Right lobe of liver (tissue), 6 donors: ENCODE measurements around the gene DEFB131B. TPM values are rescaled to one million over a fixed set of nuclear protein-coding genes. Genes with fewer than 3 reads are reported as not detected.
"Not testable (repeated sequence)": the region's sequence is repeated elsewhere in the genome, so short reads cannot be mapped to it uniquely, and the experiment has no call there.

Experiments
- ATAC-seq, 4 donors: fragments of 200-7000 bp; cut with Tn5 transposase; one replicate each; pipeline ENCODE4 v1.9.1; 2020; ENCODE audit warnings: mild to moderate bottlenecking in 4 of 4, moderate library complexity in 4 of 4
- DNase-seq, 3 donors: peaks; one replicate each; pipeline ENCODE4 v3.0.0-alpha.2; 2020
- H3K27ac ChIP-seq, 3 donors: fragments of 200-600 bp; one replicate each; pipeline ENCODE4 v1.8.0; 2022
- H3K27me3 ChIP-seq, 2 donors: fragments of 200-600 bp; one replicate each; pipeline ENCODE4 v1.8.0; 2022
- H3K36me3 ChIP-seq, 4 donors: fragments of 200-600 bp; sonication (generic) in 1 of 4; one replicate each; pipeline versions ENCODE4 v1.5.1 to v1.8.0; 2017 to 2022; ENCODE audit warnings: control low read depth in 1 of 4
- H3K4me1 ChIP-seq, 4 donors: fragments of 200-600 bp; sonication (generic) in 1 of 4; one replicate each; pipeline versions ENCODE4 v1.5.1 to v1.8.0; 2017 to 2022; ENCODE audit warnings: control low read depth in 1 of 4
- H3K4me3 ChIP-seq, 3 donors: fragments of 200-600 bp; one replicate each; pipeline ENCODE4 v1.8.0; 2022
- H3K9me3 ChIP-seq, 4 donors: fragments of 200-600 bp; sonication (generic) in 1 of 4; one replicate each; pipeline versions ENCODE4 v1.5.1 to v1.8.0; 2017 to 2022; ENCODE audit warnings: control low read depth in 1 of 4
- POLR2A ChIP-seq: fragments of 450-650 bp; IDR thresholded peaks from one replicate; pipeline ENCODE4 v1.6.1; 2017; ENCODE audit warnings: antibody characterized with exemption, mild to moderate bottlenecking
- WGBS: methylation state at CpG from one replicate; pipeline ENCODE4 v1.1.6; 2018; ENCODE audit warnings: low coverage, low lambda C conversion rate; ENCODE audit not compliant: insufficient coverage; ENCODE audit errors: missing lambda C conversion rate; 5-methylcytosine and 5-hydroxymethylcytosine counted together
- intact Hi-C, 2 donors: fragments of 100-400 bp; cut with DNase I; formaldehyde crosslinking; loops; one replicate each; pipeline versions ENCODE4 v1.11.2 to v1.14.1; 2022
- total RNA-seq, 6 experiments: library from RNA; depleted of rRNA in 2 of 6; stranded (reverse); fragments of >200 nt in 2 of 6; fragmentation: NEBNext Ultra II Directional in 3 of 6; extraction: Animal tissue kit (Norgen Biotek cat#: 25700) in 3 of 6; gene quantifications; one replicate each; pipeline versions ENCODE4 v1.1.0 to v1.2.4, GENCODE V29; 2016 to 2023
- TF ChIP-seq, protein P1 (sequence below), 4 donors: fragments of 200-600 bp in 3 of 4; fragments of 450-650 bp in 1 of 4; IDR thresholded peaks; one replicate each; pipeline versions ENCODE4 v1.5.1 to v1.8.0; 2016 to 2022; ENCODE audit warnings: antibody characterized with exemption in 4 of 4, mild to moderate bottlenecking in 2 of 4
- donor health status: DM: no; HTN: yes; CAD: no.
- donor health status: DM: no; HTN: no; CAD: no.
- donor health status: DM: no; HTN: no; CAD: no.
- donor health status: DM: no; HTN: yes; CAD: no.
- donor health status: DM: no; HTN: yes; CAD: no.

Gene DEFB131B
- total RNA-seq, 6 experiments from 2014 or later = not detected

DNA sequence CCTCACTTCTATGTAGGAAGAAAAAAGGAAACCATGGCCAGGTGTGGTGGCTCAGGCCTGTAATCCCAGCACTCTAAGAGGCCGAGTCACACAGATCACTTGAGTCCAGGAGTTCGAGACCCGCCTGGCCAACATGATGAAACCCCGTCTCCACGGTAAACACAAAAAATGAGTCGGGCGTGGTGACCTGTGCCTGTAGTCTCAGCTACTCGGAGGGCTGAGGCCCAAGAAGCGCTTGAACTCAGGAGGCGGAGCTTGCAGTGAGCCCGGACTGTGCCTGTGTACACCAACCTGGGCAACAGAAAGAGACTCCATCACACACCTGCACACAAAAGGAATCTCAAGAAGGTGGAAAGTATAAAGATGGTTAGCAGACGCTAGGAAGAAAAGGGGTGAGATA lies 17.7 kb downstream of the DEFB131B start:
- Histone ChIP-seq H3K9me3 (no peaks in the 10 kb centered on the region), H3K27me3 (no peaks in the 10 kb centered on the region), H3K4me3 (no peak overlapping the region), H3K4me1 (no peaks in the 10 kb centered on the region), H3K27ac (no peak overlapping the region), H3K36me3 (no peaks in the 10 kb centered on the region)
- TF ChIP-seq POLR2A = no peak
- TF ChIP-seq, protein P1, sequence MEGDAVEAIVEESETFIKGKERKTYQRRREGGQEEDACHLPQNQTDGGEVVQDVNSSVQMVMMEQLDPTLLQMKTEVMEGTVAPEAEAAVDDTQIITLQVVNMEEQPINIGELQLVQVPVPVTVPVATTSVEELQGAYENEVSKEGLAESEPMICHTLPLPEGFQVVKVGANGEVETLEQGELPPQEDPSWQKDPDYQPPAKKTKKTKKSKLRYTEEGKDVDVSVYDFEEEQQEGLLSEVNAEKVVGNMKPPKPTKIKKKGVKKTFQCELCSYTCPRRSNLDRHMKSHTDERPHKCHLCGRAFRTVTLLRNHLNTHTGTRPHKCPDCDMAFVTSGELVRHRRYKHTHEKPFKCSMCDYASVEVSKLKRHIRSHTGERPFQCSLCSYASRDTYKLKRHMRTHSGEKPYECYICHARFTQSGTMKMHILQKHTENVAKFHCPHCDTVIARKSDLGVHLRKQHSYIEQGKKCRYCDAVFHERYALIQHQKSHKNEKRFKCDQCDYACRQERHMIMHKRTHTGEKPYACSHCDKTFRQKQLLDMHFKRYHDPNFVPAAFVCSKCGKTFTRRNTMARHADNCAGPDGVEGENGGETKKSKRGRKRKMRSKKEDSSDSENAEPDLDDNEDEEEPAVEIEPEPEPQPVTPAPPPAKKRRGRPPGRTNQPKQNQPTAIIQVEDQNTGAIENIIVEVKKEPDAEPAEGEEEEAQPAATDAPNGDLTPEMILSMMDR (IDR thresholded peaks at IDR 0.05) = no peak
- no peak for DNase-seq
- intact Hi-C loops = no loop called here
- ATAC-seq = no peak
- whole genome bisulfite sequencing = 95% methylated on average over 10 of the region's 12 CpGs

DNA sequence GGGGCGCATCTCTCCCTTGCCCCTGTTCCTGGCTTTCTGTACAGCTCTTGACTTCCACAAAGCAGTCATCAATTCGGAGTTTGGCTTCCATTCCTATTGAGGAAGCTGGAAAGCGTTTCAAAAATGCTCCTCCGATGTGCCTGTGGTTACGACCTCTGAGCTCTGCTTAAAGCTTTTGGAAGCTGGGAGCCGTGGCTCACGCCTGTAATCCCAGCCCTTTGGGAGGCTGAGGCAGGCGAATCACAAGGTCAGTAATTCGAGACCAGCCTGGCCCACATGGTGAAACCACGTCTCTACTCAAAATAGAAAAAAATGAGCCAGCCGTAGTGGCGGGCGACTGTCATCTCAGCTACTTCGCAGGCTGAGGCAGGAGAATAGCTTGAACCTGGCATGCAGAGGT lies 22.9 kb downstream of the DEFB131B start:
- 83% methylated on average over 6 of the region's 14 CpGs for WGBS
- H3K4me1 ChIP-seq, DNase-seq, H3K27me3 ChIP-seq, intact Hi-C loops, H3K27ac ChIP-seq, H3K36me3 ChIP-seq, H3K4me3 ChIP-seq, H3K9me3 ChIP-seq, ATAC-seq: not testable (repeated sequence)

DNA sequence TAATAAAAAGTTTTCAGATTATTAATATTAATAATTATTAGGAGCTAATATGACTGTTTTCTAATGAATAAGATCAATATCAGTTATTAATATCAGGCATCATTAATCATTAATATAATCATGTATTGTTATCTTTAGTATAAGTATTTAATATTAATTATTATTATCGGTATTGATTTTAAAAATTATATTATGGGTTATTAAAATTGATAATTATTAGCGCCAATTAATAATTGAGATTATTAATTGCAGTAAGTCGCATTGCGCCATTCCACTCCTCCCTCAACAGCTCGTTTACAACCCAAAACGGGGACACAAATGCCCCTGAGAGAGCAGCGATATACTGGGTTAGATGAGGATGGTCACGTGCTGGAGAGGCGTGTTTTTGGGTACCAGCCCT lies 30.0 kb downstream of the DEFB131B start:
- DNase-seq (no peak), ATAC-seq (no peak)
- no peaks in the 10 kb centered on the region for H3K4me1 ChIP-seq
- 91% methylated on average over 8 of the region's 9 CpGs for WGBS
- H3K27me3 ChIP-seq = no peaks in the 10 kb centered on the region
- H3K9me3 ChIP-seq = no peaks in the 10 kb centered on the region
- H3K36me3 ChIP-seq = no peaks in the 10 kb centered on the region
- intact Hi-C loops = no loop called here
- no peak overlapping the region for H3K27ac ChIP-seq
- TF ChIP-seq, protein P1 (IDR thresholded peaks at IDR 0.05) = no peak
- TF ChIP-seq POLR2A = no peak
- H3K4me3 ChIP-seq = no peak overlapping the region

DNA sequence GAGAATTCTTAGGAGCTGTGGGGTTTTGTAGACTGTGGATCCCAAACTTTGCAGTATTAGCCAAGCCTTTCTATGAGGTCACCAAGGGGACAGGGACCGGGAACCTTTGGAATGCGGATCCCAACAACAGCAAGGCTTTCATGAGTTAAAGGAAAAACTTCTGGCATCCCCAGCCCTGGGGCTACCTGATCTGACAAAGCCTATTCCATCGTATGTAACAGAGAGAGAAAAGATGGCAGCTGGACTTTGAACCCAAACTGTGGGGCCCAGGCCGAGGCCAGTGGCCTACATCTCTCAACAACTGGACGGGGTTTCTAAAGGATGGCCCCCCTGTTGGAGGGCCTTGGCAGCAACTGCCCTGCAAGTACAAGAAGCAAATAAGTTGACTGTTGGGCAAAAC lies 32.5 kb downstream of the DEFB131B start:
- H3K9me3 ChIP-seq, H3K27ac ChIP-seq, H3K4me1 ChIP-seq, ATAC-seq, intact Hi-C loops, H3K27me3 ChIP-seq, DNase-seq, H3K4me3 ChIP-seq: not testable (repeated sequence)
- peaks cover 0 to 24% (median 0%) of the 10 kb centered on the region in 4 donors for H3K36me3 ChIP-seq
- WGBS = 65% methylated on average over 2 of the region's 5 CpGs

DNA sequence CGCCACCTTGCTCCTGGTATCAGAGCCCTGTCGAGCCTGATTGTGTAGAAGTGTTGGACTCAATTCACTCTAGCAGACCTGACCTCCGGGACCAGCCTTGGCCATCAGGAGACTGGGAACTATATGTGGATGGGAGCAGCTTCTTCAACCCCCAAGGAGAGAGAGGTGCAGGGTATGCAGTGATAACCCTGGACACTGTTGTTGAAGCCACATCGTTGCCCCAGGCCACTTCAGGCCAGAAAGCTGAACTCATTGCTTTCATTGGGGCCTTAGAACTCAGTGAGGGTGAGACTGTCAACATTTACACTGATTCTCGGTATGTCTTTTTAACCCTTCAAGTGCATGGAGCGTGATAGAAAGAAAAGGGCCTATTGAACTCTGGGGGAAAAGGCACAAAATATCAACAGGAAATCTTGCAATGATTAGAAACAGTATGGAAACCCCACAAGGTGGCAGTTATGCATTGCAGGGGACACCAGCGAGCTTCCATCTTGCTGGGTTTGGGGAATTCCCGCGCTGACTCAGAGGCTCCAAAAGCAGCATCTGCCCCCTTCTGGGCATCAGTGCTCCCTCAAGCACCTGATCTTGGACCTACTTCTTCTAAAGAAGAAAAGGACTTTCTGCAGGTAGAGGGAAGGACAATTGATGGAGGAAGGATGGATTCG lies 33.2 kb downstream of the DEFB131B start:
- ATAC-seq, intact Hi-C loops, H3K4me3 ChIP-seq, DNase-seq, H3K4me1 ChIP-seq, H3K27ac ChIP-seq, H3K9me3 ChIP-seq, H3K27me3 ChIP-seq: not testable (repeated sequence)
- H3K36me3 ChIP-seq = peaks cover 0 to 28% (median 0%) of the 10 kb centered on the region in 4 donors
- 83% methylated on average over 6 of the region's 10 CpGs for WGBS

DNA sequence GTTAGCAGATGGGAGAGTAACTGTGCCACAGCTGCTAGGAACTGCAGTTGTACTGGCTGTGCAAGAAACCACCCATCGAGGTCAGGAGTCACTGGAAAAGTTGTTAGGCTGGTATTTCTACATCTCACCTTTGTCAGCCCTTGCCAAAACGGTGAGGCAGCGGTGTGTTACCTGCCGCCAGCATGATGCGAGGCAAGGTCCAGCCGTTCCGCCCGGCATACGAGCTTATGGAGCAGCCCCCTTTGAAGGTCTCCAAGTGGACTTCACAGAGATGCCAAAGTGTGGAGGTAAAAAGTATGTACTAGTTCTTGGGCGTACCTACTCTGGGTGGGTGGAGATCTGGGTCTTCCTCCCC lies 33.7 kb downstream of the DEFB131B start:
- DNase-seq, intact Hi-C loops: not testable (repeated sequence)
- H3K36me3 ChIP-seq = peaks cover 0 to 28% (median 0%) of the 10 kb centered on the region in 4 donors

More for the DNA sequence above, 33.7 kb downstream of the DEFB131B start:
- H3K27ac ChIP-seq, H3K4me1 ChIP-seq, H3K4me3 ChIP-seq, H3K27me3 ChIP-seq, H3K9me3 ChIP-seq, ATAC-seq: not testable (repeated sequence)
- WGBS = no CpG with 5 or more reads among the region's 10 CpGs
